ENCODE results near the gene PAK5.

The PAK5 gene

GRCh38 chr20:9609887-9610502 is 228.9 kb downstream of the PAK5 start:
- peak; percentile 55 for TF ChIP-seq CTCF (IDR thresholded peaks at IDR 0.05; ENCODE audit: low read depth, low read length, missing control alignments)
- in situ Hi-C loops (cut with HindIII; ENCODE audit: low sequenced_read_pairs), result no loop called here
- peak; percentile 67 for DNase-seq (ENCODE audit: low read depth)
- no peak overlapping the region for H3K4me3 ChIP-seq (ENCODE audit: low read depth, low read length)

- in situ Hi-C loops (cut with HindIII; ENCODE audit: low sequenced_read_pairs), result no loop called here
- no peak for DNase-seq (ENCODE audit: low read depth)
- no peak for TF ChIP-seq CTCF (IDR thresholded peaks at IDR 0.05; ENCODE audit: low read depth, low read length, missing control alignments)
- H3K4me3 ChIP-seq (ENCODE audit: low read depth, low read length), result no peak overlapping the region
These were observed 230.1 kb downstream of the PAK5 start for GRCh38 chr20:9608639-9609340.

GRCh38 chr20:9602847-9603183 is 236.1 kb downstream of the PAK5 start:
- in situ Hi-C loops (cut with HindIII; ENCODE audit: low sequenced_read_pairs), result loop anchor here (5.0 kb wide), 1 partner anchor 196 kb away; no protein-coding TSS in a partner anchor
- DNase-seq (ENCODE audit: low read depth), result no peak
- TF ChIP-seq CTCF (IDR thresholded peaks at IDR 0.05; ENCODE audit: low read depth, low read length, missing control alignments), result no peak
- no peak overlapping the region for H3K4me3 ChIP-seq (ENCODE audit: low read depth, low read length)

GRCh38 chr20:9600562-9600961 is 238.3 kb downstream of the PAK5 start:
- in situ Hi-C loops (cut with HindIII; ENCODE audit: low sequenced_read_pairs), result loop anchor here (5.0 kb wide), 1 partner anchor 193 kb away; no protein-coding TSS in a partner anchor
- no peak overlapping the region for H3K4me3 ChIP-seq (ENCODE audit: low read depth, low read length)
- no peak for TF ChIP-seq CTCF (IDR thresholded peaks at IDR 0.05; ENCODE audit: low read depth, low read length, missing control alignments)
- no peak for DNase-seq (ENCODE audit: low read depth)

- no peak for TF ChIP-seq CTCF (IDR thresholded peaks at IDR 0.05; ENCODE audit: low read depth, low read length, missing control alignments)
- in situ Hi-C loops (cut with HindIII; ENCODE audit: low sequenced_read_pairs), result no loop called here
- no peak overlapping the region for H3K4me3 ChIP-seq (ENCODE audit: low read depth, low read length)
- DNase-seq (ENCODE audit: low read depth), result no peak
These were observed 241.3 kb downstream of the PAK5 start for GRCh38 chr20:9597547-9597946.

GRCh38 chr20:9595763-9596162 is 243.1 kb downstream of the PAK5 start:
- no peak for TF ChIP-seq CTCF (IDR thresholded peaks at IDR 0.05; ENCODE audit: low read depth, low read length, missing control alignments)
- no peak overlapping the region for H3K4me3 ChIP-seq (ENCODE audit: low read depth, low read length)
- no peak for DNase-seq (ENCODE audit: low read depth)
- in situ Hi-C loops (cut with HindIII; ENCODE audit: low sequenced_read_pairs), result no loop called here
